Prostate gland (tissue), 2 donors: ENCODE data around the gene CDC42.

Experiments
- POLR2A ChIP-seq: fragments of 450-650 bp; IDR thresholded peaks from one replicate; pipeline ENCODE4 v1.6.1; 2016; ENCODE audit warnings: antibody characterized with exemption, mild to moderate bottlenecking
- POLR2AphosphoS5 ChIP-seq: sonication (generic); formaldehyde crosslinking; IDR thresholded peaks from one replicate; pipeline ENCODE4 v1.6.1; 2017; ENCODE audit warnings: antibody characterized with exemption
- TF ChIP-seq, protein P1 (sequence below), 4 experiments: fragments of 200-600 bp in 2 of 4; fragments of 450-650 bp in 2 of 4; sonication (generic) in 2 of 4; IDR thresholded peaks; 1 replicate in 3 of 4; 2 replicates in 1 of 4; pipeline ENCODE4 v1.5.1; 2016 to 2019; ENCODE audit warnings: antibody characterized with exemption in 4 of 4, mild to moderate bottlenecking in 2 of 4, moderate library complexity in 2 of 4

GRCh38 chr1:22075718-22076117, 23.2 kb downstream of the CDC42 start:
- TF ChIP-seq, protein P1, sequence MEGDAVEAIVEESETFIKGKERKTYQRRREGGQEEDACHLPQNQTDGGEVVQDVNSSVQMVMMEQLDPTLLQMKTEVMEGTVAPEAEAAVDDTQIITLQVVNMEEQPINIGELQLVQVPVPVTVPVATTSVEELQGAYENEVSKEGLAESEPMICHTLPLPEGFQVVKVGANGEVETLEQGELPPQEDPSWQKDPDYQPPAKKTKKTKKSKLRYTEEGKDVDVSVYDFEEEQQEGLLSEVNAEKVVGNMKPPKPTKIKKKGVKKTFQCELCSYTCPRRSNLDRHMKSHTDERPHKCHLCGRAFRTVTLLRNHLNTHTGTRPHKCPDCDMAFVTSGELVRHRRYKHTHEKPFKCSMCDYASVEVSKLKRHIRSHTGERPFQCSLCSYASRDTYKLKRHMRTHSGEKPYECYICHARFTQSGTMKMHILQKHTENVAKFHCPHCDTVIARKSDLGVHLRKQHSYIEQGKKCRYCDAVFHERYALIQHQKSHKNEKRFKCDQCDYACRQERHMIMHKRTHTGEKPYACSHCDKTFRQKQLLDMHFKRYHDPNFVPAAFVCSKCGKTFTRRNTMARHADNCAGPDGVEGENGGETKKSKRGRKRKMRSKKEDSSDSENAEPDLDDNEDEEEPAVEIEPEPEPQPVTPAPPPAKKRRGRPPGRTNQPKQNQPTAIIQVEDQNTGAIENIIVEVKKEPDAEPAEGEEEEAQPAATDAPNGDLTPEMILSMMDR (IDR thresholded peaks at IDR 0.05) = no peak
- TF ChIP-seq POLR2AphosphoS5 (no peak), POLR2A (no peak)
